ENCODE measurements around the gene DDHD1. TPM values are rescaled to one million over a fixed set of nuclear protein-coding genes. Genes with fewer than 3 reads are reported as not detected.
"Not testable (repeated sequence)": the region's sequence is repeated elsewhere in the genome, so short reads cannot be mapped to it uniquely, and the experiment has no call there.

The DDHD1 gene
- total and polyA plus RNA-seq, 5 donors = 3.8 to 10.8 (median 9.5) TPM

DNA sequence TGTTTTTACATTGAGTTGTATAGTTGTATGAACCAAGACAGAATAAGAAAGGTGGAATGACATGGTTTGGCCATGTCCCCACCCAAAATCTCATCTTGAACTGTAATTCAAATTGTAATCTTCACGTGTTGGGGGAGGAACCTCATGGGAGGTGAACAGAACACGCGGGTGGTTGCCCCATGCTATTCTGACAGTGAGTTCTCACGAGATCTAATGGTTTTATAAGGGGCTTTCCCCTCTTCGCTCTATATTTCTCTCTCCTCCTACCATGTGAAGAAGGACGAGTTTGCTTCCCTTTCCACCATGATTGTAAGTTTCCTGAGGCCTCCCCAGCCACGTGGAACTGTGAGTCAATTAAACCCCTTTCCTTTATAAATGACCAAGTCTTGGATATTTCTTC lies 25.3 kb downstream of the DDHD1 start:
- Histone ChIP-seq H3K9me3 (ENCODE audit: control insufficient read depth, low read length) (no peaks in the 10 kb centered on the region), H3K4me1 (ENCODE audit: control insufficient read depth, insufficient read depth, low read length) (peaks cover 1% of the 10 kb centered on the region), H3K27ac (ENCODE audit: low read length) (no peak overlapping the region), H3K27me3 (ENCODE audit: control insufficient read depth, insufficient read depth) (no peaks in the 10 kb centered on the region), H3K4me3 (ENCODE audit: low read length) (no peak overlapping the region)
- DNase-seq = no peak
- intact Hi-C loops (cut with DNase I) = no loop called here
- no peak for ATAC-seq
- 91% methylated on average over 7 of the region's 7 CpGs for WGBS

DNA sequence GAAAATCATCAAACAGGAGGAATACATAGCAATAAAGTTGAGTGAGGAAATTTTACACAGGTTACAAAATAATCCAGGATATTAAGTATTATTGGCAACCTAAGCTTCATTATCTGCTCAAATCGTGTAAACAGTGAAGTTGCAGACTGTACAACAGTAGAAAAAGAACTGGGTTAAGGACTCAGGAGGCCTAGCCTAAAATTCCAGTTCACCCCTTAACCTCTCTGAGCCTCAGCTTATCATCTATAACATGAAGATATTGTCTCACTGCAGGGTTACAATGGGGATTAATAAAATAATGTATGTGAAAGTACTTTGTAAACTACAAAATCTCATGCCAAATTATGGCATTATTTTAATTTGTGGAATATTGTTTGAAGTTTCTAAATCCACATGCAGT lies 26.0 kb downstream of the DDHD1 start:
- WGBS = 25% methylated on average over 1 of the region's 1 CpG
- Histone ChIP-seq H3K9me3 (ENCODE audit: control insufficient read depth, low read length) (no peaks in the 10 kb centered on the region), H3K27ac (ENCODE audit: low read length) (no peak overlapping the region), H3K4me3 (ENCODE audit: low read length) (no peak overlapping the region), H3K4me1 (ENCODE audit: control insufficient read depth, insufficient read depth, low read length) (peaks cover 1% of the 10 kb centered on the region), H3K27me3 (ENCODE audit: control insufficient read depth, insufficient read depth) (no peaks in the 10 kb centered on the region)
- no peak for DNase-seq
- ATAC-seq = no peak
- intact Hi-C loops (cut with DNase I) = no loop called here

DNA sequence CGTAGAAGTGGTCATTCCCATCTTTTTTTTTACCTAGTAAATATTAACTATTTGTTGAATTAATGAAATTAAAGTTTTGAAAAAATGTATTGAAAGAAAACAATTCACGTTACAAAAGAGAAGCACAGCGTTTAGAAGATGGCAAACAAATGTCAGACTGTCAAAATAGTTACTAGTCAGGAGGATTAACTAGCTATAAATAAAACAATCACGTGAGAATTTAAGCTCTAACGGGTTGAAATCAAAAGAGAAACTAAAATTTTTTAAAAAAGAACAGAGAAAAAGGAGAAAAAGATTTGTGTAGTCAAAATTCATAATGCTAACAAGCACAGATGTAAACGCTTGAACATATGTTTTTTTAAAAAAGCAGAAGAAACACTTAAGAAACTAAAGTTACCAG lies 26.4 kb downstream of the DDHD1 start:
- no peaks in the 10 kb centered on the region for H3K9me3 ChIP-seq (ENCODE audit: control insufficient read depth, low read length)
- DNase-seq (no peak), ATAC-seq (no peak)
- H3K27me3 ChIP-seq (ENCODE audit: control insufficient read depth, insufficient read depth) = no peaks in the 10 kb centered on the region
- H3K4me3 ChIP-seq (ENCODE audit: low read length) = no peak overlapping the region
- WGBS = 40% methylated on average over 6 of the region's 6 CpGs
- intact Hi-C loops (cut with DNase I) = no loop called here
- peaks cover 1% of the 10 kb centered on the region for H3K4me1 ChIP-seq (ENCODE audit: control insufficient read depth, insufficient read depth, low read length)
- no peak overlapping the region for H3K27ac ChIP-seq (ENCODE audit: low read length)

DNA sequence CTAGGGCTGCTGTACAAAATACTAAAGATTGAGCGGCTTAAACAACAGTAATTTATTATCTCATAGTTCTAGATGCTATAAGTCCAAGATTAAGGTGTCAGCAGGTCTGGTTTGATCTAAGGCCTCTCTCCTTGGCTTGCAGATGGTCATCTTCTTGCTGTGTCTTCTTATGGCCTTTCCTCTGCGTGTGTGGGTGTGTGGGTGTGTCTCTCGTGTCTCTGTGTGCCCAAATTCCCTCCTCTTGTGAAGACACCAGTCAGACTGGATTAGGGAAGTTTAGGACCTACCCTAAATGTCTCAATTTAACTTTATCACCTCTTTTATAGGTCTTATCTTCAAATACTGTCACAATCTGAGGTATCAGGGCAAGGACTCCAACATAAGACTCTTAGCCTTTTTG lies 28.3 kb downstream of the DDHD1 start:
- intact Hi-C loops (cut with DNase I) = no loop called here
- no peak overlapping the region for H3K4me3 ChIP-seq (ENCODE audit: low read length)
- no peak overlapping the region for H3K27ac ChIP-seq (ENCODE audit: low read length)
- peaks cover 1% of the 10 kb centered on the region for H3K4me1 ChIP-seq (ENCODE audit: control insufficient read depth, insufficient read depth, low read length)
- 58% methylated on average over 3 of the region's 3 CpGs for WGBS
- no peaks in the 10 kb centered on the region for H3K27me3 ChIP-seq (ENCODE audit: control insufficient read depth, insufficient read depth)
- DNase-seq (no peak), ATAC-seq (no peak)
- no peaks in the 10 kb centered on the region for H3K9me3 ChIP-seq (ENCODE audit: control insufficient read depth, low read length)

DNA sequence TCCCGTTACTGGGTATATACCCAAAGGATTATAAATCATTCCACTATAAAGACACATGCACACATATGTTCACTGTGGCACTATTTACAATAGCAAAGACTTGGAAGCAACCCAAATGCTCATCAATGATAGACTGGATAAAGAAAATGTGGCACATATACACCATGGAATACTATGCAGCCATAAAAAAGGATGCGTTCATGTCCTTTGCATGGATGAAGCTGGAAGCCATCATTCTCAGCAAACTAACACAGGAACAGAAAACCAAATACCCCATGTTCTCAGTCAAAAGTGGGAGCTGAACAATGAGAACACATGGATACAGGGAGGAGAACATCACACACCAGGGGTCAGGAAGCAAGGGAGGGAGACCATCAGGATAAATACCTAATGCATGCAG lies 31.7 kb downstream of the DDHD1 start:
- DNase-seq; H3K4me1 ChIP-seq (ENCODE audit: control insufficient read depth, insufficient read depth, low read length); H3K27me3 ChIP-seq (ENCODE audit: control insufficient read depth, insufficient read depth); H3K9me3 ChIP-seq (ENCODE audit: control insufficient read depth, low read length); intact Hi-C loops (cut with DNase I); ATAC-seq; H3K4me3 ChIP-seq (ENCODE audit: low read length); H3K27ac ChIP-seq (ENCODE audit: low read length): not testable (repeated sequence)
- 98% methylated on average over 2 of the region's 2 CpGs for WGBS

DNA sequence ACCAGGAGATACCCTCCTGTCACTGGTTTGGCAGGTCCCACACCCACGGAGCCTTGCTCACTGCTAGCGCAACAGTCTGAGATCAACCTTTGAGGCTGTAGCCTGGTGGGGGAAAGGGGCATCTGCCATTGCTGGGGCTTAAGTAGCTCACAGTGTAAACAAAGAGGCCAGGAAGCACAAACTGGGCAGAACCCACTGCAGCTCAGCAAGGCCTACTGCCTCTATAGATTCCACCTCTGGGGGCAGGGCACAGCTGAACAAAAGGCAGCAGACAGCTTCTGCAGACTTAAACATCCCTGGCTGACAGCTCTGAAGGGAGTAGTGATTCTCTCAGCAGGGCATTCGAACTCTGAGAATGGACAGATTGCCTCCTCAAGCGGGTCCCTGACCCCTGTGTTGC lies 35.6 kb downstream of the DDHD1 start:
- H3K27me3 ChIP-seq (ENCODE audit: control insufficient read depth, insufficient read depth); H3K4me1 ChIP-seq (ENCODE audit: control insufficient read depth, insufficient read depth, low read length); H3K27ac ChIP-seq (ENCODE audit: low read length); DNase-seq; intact Hi-C loops (cut with DNase I); H3K4me3 ChIP-seq (ENCODE audit: low read length); H3K9me3 ChIP-seq (ENCODE audit: control insufficient read depth, low read length); ATAC-seq: not testable (repeated sequence)
- WGBS = 82% methylated on average over 4 of the region's 4 CpGs

DNA sequence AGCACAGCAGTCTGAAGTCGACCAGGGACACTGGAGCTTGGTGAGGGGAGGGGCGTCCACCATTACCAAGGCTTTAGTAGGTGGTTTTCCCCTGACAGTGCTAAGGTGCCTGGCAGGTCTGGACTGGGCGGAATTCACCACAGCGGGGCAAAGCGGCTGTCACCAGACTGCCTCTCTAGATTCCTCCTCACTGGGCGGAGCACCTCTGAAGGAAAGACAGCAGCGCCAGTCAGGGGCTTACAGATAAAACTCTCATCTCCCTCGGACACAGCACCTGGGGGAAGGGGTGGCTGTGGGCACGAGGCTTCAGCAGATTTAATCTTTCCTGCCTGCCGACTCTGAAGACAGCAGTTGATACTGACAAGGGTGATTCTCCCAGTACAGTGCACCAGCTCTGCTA lies 39.1 kb downstream of the DDHD1 start:
- 77% methylated on average over 10 of the region's 10 CpGs for WGBS
- H3K4me3 ChIP-seq (ENCODE audit: low read length) = no peak overlapping the region
- no peak for DNase-seq
- no peak for ATAC-seq
- no peaks in the 10 kb centered on the region for H3K4me1 ChIP-seq (ENCODE audit: control insufficient read depth, insufficient read depth, low read length)
- no peaks in the 10 kb centered on the region for H3K27me3 ChIP-seq (ENCODE audit: control insufficient read depth, insufficient read depth)
- H3K9me3 ChIP-seq (ENCODE audit: control insufficient read depth, low read length) = no peaks in the 10 kb centered on the region
- no peak overlapping the region for H3K27ac ChIP-seq (ENCODE audit: low read length)
- intact Hi-C loops (cut with DNase I) = no loop called here

DNA sequence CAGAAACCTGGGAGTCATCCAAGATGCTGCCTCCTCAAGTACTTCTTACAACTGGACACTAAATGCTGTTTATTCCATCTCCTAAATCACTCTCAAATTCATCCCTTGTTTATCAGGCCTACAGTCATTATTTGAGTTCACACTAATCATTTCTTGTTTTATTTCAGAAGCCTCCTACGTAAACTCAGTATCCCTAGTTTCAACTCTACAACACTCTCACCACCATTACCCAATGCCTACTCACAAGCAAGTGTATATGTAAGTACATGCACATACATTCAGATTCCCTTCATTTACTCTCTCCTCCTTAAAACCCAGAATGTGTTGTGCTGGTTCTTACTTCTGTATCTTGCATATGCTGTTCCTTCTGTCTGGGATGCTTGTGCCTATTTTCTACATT lies 43.0 kb downstream of the DDHD1 start:
- Histone ChIP-seq H3K9me3 (ENCODE audit: control insufficient read depth, low read length) (no peaks in the 10 kb centered on the region), H3K27me3 (ENCODE audit: control insufficient read depth, insufficient read depth) (no peaks in the 10 kb centered on the region), H3K4me3 (ENCODE audit: low read length) (no peak overlapping the region), H3K27ac (ENCODE audit: low read length) (no peak overlapping the region), H3K4me1 (ENCODE audit: control insufficient read depth, insufficient read depth, low read length) (no peaks in the 10 kb centered on the region)
- 97% methylated on average over 1 of the region's 1 CpG for WGBS
- no peak for ATAC-seq
- intact Hi-C loops (cut with DNase I) = no loop called here
- no peak for DNase-seq

DNA sequence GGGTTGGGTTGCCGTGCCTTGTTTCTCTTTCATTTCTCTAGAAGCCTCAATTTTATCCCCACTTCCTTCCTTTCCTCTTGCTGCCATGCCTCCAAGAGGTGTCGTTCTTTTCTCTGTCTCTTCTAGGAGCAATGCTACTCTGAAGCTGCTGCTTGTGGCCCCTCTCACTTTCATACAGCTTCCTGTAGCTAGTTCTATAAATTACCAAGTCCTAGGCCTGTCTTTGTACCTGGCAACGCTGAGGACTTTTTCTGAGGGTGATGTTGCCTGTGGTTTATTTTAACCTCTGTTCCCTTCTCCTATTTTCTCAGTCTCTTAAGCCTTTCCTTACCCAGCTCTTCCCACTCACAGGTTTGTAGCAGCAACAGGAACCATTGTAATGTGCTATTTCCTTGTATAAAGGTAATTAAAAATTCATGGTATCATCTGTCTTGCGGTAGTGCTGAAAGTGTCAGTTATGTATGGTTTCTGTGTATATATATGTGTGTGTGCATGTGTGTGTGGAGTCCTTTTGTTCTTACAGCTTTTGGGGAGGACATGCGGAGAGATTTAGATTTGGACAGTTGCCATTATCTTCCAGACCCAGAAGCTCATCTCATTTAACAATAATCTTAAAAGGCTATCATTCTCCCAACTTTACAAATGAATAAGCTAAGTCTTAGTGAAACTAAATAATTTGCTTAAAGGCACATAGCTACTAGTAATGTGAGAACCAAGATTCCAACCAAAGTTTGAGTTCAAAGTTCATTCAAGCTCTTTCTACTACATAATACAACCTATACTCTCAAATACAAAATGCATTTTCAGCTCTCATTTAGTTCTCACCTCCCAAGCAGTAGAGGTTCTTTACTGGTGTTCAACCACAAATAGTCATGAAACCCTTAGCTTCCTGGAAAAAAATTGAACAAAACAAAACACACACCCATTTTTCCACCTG lies 43.8 kb downstream of the DDHD1 start:
- Histone ChIP-seq H3K9me3 (ENCODE audit: control insufficient read depth, low read length) (no peaks in the 10 kb centered on the region), H3K27me3 (ENCODE audit: control insufficient read depth, insufficient read depth) (no peaks in the 10 kb centered on the region), H3K4me3 (ENCODE audit: low read length) (no peak overlapping the region), H3K27ac (ENCODE audit: low read length) (no peak overlapping the region), H3K4me1 (ENCODE audit: control insufficient read depth, insufficient read depth, low read length) (no peaks in the 10 kb centered on the region)
- WGBS = 70% methylated on average over 5 of the region's 5 CpGs
- ATAC-seq = no peak
- peak in 1 of 3 donors; percentile 45 for DNase-seq
- intact Hi-C loops (cut with DNase I) = no loop called here

DNA sequence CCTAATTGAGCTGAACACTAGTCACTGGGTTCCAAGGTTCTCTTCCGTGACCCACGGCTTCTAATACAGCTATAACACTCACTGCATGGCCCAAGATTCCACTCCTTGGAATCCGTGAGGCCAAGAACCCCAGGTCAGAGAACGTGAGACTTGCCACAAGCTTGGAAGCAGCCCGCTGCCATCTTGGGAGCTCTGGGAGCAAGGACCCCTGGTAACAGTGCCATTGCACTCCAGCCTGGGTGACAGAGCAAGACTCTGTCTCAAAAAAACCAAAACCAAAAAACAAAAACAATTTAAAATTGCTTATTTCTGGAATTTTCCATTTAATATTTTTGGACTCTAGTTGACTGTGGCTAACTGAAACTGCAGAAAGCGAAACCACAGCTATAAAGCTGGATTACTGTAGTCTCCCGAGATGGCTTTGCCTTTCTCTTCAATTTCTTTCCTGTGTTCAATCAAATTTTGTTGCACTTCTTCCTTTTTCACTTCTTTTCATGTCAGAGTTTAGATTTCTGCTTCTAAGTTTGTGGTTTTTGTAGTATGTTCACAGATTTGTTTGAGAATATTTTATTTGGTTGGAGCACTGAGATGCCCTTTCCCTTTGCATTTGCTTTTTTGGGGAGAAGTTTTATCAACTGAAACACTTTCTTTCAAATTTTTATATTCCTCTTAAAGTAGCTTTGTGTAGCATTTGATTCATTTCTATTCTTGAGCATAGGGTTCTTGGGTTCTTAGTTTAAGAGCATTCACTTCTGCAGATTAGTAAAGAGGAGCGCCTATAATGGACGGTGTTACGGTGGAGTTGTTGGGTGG lies 44.6 kb downstream of the DDHD1 start:
- no peak overlapping the region for H3K27ac ChIP-seq (ENCODE audit: low read length)
- H3K4me3 ChIP-seq (ENCODE audit: low read length) = no peak overlapping the region
- no peaks in the 10 kb centered on the region for H3K4me1 ChIP-seq (ENCODE audit: control insufficient read depth, insufficient read depth, low read length)
- no peaks in the 10 kb centered on the region for H3K27me3 ChIP-seq (ENCODE audit: control insufficient read depth, insufficient read depth)
- no peaks in the 10 kb centered on the region for H3K9me3 ChIP-seq (ENCODE audit: control insufficient read depth, low read length)
- WGBS = 87% methylated on average over 10 of the region's 10 CpGs
- ATAC-seq (no peak), DNase-seq (no peak)
- intact Hi-C loops (cut with DNase I) = no loop called here

DNA sequence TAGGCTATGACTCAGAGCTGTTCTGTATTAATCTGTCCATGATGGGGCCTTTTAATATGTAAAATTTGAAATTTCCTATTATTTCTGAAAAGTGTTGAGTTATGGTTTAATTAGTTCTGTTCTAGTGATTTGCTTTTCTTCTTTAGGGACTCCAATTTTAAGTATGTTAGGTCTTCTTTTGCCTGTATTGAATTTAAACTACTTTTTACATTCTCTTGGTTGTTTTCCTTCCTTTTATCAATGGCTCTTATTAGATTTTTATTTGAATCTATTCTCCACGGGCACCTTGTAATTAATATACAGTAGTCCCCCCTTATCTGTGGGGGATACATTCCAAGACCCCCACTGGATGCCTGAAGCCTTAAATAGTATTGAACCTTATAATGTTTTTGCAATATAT lies 46.4 kb downstream of the DDHD1 start:
- no peak overlapping the region for H3K4me3 ChIP-seq (ENCODE audit: low read length)
- H3K27me3 ChIP-seq (ENCODE audit: control insufficient read depth, insufficient read depth) = no peaks in the 10 kb centered on the region
- H3K27ac ChIP-seq (ENCODE audit: low read length) = no peak overlapping the region
- WGBS = 91% methylated on average over 1 of the region's 1 CpG
- H3K9me3 ChIP-seq (ENCODE audit: control insufficient read depth, low read length) = no peaks in the 10 kb centered on the region
- no peaks in the 10 kb centered on the region for H3K4me1 ChIP-seq (ENCODE audit: control insufficient read depth, insufficient read depth, low read length)
- intact Hi-C loops (cut with DNase I) = no loop called here
- DNase-seq (no peak), ATAC-seq (no peak)

Measured in right cardiac atrium (tissue), 5 donors.